HFF-Myc (cell line): ENCODE measurements around the gene FOXO3B.
"Not testable (repeated sequence)": the region's sequence is repeated elsewhere in the genome, so short reads cannot be mapped to it uniquely, and the experiment has no call there.

ENCODE experiments used
- DNase-seq: peaks from one replicate; pipeline ENCODE4 v3.0.0-alpha.2; 2011; ENCODE audit warnings: low read depth; ENCODE audit errors: extremely low read depth
- H3K4me3 ChIP-seq: replicated peaks from 2 replicates; pipeline ENCODE4 v1.5.1; 2011; ENCODE audit warnings: low read depth, mild to moderate bottlenecking, control low read depth, low read length
- CTCF ChIP-seq: IDR thresholded peaks from 2 replicates; pipeline ENCODE4 v1.5.1; 2012; ENCODE audit warnings: mild to moderate bottlenecking, low read depth, low read length, control low read depth; ENCODE audit errors: missing control alignments

Gene FOXO3B

DNA sequence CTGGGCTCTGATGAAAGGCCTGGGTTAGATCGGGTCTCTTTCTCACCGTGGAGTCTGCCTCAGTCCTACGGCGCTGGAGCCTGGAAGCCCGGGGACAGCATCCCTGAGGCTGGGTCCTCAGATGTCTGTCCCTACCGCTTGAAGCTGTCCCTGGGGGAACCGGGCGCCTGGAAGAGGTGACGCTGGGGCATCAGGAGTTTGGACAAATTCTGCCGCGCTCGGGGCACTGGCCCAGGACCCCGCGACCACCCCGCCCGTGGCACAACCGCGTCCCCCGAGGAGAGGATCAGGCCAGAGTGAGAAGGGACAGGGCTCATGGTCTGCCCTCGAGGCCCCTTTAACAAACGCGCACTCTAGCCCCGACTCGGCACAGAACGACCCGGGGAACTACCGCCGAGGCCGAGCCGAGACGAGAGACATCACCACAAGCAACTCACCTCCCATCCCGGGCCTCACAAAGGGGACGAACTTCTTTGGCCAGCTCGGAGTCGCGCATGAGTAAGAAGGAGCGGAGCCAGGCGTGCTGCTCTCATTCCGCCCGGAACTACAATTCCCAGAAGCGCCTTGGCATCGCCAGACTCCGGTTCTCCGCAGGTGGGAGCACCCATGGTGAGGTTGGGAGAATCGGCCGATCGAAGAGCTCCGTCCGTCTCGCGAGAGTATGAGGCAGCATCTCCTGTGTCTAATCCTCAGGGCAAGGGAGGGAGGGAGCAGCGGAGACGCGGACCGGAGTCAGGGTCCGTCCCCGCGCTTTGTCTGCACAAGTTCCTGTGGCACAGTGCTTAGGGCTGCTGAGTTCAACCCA, at the start of gene FOXO3B:
TSS of gene FOXO3B (minus strand) at position 548 of the 805 bp plus-strand sequence. CDS start 663 bp downstream, outside the sequence.
- peak within 1 kb of the TSS; percentile 51 for H3K4me3 ChIP-seq
- DNase-seq: peak; percentile 69

GRCh38 chr17:18723509-18723908, 41.4 kb upstream of the FOXO3B start:
- not testable (repeated sequence) for H3K4me3 ChIP-seq, DNase-seq

GRCh38 chr17:18722612-18723011, 40.5 kb upstream of the FOXO3B start:
- H3K4me3 ChIP-seq, DNase-seq: not testable (repeated sequence)

DNA sequence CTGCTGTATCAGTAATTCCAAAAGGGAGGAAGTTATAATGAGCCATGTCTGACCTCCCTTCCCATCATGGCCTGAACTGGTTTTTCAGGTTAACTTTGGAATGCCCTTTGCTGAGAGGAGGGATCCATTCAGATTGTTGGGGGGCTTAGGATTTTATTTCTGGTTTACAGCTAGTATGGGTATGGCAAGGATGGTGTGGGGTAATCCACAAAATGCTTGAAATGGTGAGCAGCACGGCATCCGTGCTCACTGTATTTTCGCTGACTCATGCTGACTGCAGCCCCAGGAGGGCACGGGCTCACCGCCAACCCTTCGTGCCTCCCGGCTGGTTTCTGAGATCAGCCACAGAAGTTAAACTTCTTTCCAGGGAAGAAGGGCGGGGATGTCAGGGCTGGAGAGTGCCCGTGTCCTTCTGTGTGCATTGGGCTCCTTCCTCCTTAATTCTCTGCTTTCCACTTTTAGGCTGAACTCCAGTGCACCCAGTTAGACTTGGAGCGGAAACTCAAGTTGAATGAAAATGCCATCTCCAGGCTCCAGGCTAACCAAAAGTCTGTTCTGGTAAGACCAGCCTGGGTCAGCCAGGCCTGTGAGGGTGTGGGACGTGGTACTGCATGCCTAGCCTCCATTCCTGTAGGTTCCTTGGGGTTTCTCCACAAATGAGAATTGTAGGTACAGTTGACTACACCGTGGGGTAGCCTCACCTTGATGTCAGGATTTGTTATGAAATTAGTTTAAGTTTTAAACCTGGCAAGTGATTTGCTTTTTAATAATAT, 39.8 kb upstream of the FOXO3B start:
- not testable (repeated sequence) for H3K4me3 ChIP-seq, DNase-seq

DNA sequence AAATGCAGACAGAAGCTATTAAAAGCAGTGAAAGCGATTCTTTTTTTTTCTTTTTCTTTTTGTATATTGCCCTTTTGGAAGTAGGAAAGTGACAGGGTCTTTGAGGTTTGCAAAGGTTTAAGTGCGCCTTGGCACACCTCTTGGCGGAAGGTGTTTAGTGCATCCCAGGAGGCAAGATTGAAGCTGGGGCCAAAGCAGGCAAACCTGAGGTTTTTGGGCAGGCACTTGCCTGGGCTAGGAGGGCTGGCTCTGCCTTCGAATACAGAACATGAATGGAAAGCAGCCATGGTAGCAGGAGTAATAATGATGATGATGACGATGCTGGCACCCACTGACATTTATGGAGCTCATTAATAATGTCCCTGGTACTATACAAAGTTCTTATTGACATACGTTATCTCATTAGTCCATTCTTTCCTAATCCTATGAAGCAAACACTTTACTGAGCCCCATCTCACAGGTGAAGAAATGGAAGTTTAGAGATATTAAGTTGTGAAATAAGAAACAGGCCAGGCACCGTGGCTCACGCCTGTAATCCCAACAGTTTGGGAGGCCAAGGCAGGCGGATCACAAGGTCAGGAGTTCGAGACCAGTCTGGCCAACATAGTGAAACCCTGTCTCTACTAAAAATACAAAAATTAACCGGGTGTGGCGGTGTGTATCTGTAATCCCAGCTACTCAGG, 37.5 kb upstream of the FOXO3B start:
- not testable (repeated sequence) for DNase-seq

GRCh38 chr17:18718643-18719427, 36.7 kb upstream of the FOXO3B start:
- DNase-seq, H3K4me3 ChIP-seq: not testable (repeated sequence)

More for the DNA sequence above, 37.5 kb upstream of the FOXO3B start:
- H3K4me3 ChIP-seq: not testable (repeated sequence)

DNA sequence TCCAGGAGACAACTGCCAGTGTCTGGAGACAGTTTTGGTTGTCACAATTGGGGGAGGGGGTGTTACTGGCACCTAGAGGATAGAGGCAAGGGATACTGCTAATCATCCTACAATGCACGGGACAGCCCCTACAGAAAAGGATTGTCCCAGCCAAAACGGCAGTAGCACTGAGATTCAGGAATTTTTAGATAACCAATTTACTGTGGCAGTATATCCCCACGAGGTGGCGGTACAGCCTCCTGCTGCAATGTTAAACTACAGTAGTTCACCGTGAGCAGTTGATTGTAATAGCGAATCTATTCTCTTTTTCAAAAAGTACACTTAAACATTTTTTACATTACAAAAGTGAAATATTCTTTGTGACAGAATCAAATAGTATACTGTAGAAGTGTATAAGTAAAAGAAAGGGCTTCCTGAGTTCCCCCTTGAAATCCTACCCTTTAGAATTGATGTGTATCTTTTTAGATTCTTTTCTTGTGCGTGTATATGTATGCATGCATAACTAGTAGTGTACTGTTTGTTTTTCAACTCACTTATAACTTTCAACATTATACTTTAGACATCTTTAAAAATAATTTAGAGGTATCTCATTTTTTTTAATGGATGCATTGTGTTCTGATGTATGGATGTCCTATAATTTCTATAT, 30.4 kb upstream of the FOXO3B start:
- H3K4me3 ChIP-seq: not testable (repeated sequence)
- DNase-seq: peak; percentile 22
- TF ChIP-seq CTCF: peak; percentile 42

DNA sequence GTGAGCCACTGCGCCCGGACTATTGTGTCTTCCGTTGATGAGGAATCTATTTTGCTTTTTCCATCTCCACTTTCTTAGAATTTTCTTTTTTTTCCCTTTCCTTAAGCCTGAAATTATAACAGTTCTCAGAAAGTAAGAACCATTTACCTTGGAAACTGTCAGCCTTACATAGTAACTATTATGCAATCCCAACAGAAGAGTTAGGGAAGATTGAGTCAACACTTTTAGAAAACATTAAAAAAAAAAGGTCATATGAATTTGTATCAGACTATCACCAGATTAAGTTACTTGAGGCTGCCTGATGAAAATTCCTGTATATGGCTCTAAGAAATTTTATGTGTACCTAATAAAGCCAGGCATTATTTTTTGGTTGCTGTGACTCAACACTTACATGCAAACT, 26.1 kb upstream of the FOXO3B start:
- not testable (repeated sequence) for DNase-seq, H3K4me3 ChIP-seq

DNA sequence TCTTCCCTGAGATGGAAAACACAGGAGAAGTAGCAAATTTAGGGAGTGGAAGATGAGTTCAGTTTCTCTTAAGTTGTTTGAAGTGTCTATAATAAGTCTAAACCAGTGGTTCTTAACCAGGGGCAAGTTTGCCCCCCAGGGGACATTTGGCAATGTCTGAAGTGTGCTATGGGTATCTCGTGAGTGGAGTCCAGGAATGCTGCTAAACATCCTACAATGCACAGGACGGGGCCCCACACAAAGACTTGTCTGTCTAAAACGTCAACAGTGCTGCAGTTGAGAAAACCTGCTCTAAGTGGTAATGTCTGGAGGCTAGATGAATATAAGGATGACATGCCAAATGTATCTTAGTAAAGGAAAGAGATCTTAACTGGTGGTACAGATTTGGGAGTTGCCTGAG, 23.8 kb upstream of the FOXO3B start:
- DNase-seq, H3K4me3 ChIP-seq: not testable (repeated sequence)

DNA sequence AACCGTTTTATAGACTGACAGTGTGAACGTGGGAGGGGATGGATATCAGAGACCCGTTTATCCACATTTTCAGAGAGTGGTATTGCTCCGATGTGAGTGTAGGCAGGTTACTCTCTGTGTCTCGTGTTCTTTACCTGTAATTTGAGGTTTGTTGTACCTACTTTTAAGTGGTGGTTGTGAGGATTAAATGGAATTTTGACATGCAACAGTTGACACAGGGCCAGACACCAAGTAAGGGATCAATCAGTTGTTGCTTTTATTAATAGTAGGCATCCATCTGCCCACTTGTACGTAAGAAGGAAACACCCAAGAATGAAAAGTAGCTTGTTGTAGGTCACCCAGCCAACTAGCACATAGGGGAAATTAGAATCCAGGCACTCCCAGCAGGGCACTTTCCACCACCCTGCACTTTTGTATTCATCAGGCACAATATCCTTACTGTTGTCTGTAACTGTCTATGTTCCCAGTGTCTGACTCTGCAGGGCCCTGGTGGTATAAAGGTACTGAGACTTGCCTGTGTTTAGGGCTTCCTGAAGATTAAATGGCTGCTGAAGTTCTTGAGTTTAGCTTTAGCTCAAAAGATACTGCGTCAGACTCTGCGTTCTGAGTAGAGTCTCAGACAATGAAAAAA, 16.5 kb upstream of the FOXO3B start:
- peak overlapping the region; percentile 54 for H3K4me3 ChIP-seq
- not testable (repeated sequence) for DNase-seq

DNA sequence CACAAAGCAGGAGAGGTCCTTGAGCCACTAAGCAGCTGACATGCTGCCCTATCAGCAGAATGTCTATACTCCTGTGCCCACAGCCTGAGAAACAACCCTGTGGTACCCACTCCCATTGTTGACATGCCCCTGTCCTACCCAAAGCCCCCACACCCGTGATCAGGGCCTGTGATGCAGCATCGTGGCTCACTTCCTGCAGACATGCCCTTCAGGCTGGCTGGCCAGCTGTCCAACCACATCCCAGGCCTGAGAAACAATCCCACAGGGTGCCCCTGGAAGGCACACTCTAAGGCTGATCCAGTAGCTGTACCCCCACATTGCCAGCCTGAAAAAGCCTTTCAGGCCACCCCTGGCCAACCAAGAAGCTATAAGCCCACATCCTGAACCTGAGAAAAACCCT, 13.0 kb upstream of the FOXO3B start:
- not testable (repeated sequence) for H3K4me3 ChIP-seq, DNase-seq

DNA sequence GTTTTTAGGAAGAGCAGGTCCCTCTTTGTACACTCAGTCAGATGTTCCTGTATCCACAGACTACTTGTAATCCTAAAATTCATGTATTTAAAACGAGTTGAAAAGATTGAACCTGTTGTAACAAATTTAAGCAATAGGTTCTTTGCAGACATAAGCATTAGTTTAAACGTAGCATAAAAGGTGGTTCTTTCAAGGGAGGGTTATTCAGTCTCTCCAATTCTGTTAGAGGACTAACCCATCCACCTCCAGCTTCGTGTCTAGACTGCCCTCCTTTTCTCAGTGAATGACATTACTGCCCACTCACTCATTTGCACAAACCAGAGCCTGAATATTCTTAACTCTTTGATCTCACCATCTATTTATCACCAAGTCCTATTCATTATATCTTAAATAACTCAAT, 554 bp upstream of the FOXO3B start:
- peak overlapping the region; percentile 51 for H3K4me3 ChIP-seq
- not testable (repeated sequence) for DNase-seq

DNA sequence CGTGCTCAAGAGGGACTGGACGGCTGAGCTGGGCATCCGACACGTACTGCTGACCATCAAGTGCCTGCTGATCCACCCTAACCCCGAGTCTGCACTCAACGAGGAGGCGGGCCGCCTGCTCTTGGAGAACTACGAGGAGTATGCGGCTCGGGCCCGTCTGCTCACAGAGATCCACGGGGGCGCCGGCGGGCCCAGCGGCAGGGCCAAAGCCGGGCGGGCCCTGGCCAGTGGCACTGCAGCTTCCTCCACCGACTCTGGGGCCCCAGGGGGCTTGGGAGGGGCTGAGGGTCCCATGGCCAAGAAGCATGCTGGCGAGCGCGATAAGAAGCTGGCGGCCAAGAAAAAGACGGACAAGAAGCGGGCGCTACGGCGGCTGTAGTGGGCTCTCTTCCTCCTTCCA, 4.7 kb downstream of the FOXO3B start:
- H3K4me3 ChIP-seq: not testable (repeated sequence)

DNA sequence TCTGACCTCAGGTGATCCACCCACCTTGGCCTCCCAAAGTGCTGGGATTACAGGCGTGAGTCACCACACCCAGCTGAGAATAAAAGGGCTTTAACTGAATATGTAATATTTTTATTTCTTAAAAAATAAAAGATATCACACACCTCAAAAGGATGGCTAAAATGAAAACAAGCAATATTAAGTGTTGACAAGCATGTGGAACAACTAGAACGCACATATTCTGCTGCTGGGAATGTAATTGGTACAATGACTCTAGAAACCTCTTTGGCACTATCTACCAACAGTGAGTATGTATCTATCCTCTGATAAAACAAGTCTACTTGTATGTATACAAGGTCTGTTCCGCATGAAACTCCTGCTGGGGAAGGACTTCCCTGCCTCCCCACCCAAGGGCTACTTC, 5.2 kb downstream of the FOXO3B start:
- not testable (repeated sequence) for DNase-seq

More for the DNA sequence above, 4.7 kb downstream of the FOXO3B start:
- not testable (repeated sequence) for DNase-seq

GRCh38 chr17:18672395-18673227, 9.5 kb downstream of the FOXO3B start:
- H3K4me3 ChIP-seq, DNase-seq: not testable (repeated sequence)

More for the DNA sequence above, 5.2 kb downstream of the FOXO3B start:
- H3K4me3 ChIP-seq: not testable (repeated sequence)
